Activated naive CD4-positive, alpha-beta T cell treated with anti-CD3 and anti-CD28 coated beads for 36 hours (primary cell): ENCODE measurements around the gene TRIM52. TPM values are rescaled to one million over a fixed set of nuclear protein-coding genes. Genes with fewer than 3 reads are reported as not detected.

Experiments used
- CTCF ChIA-PET: fragments of 350-600 bp; sonication (Branson Sonifier 250); formaldehyde crosslinking; loops from one replicate; lab custom pipeline; 2021; ENCODE audit warnings: antibody characterized with exemption; lab: Charles Lee
- DNase-seq: peaks from one replicate; pipeline ENCODE4 v3.0.0-alpha.2; 2020
- H3K27ac Mint-ChIP-seq: one replicate; pipeline ENCODE4 v1.8.0; 2021; ENCODE audit warnings: mild to moderate bottlenecking, mixed read lengths
- H3K27me3 Mint-ChIP-seq: one replicate; pipeline ENCODE4 v1.8.0; 2021; ENCODE audit warnings: low read depth, mixed read lengths
- H3K36me3 Mint-ChIP-seq: one replicate; pipeline ENCODE4 v1.8.0; 2021; ENCODE audit warnings: low read depth, mixed read lengths
- H3K4me1 Mint-ChIP-seq: one replicate; pipeline ENCODE4 v1.8.0; 2021; ENCODE audit warnings: low read depth, mixed read lengths
- H3K4me3 Mint-ChIP-seq: one replicate; pipeline ENCODE4 v1.8.0; 2021; ENCODE audit warnings: mild to moderate bottlenecking, moderate library complexity, mixed read lengths
- H3K9me3 Mint-ChIP-seq: one replicate; pipeline ENCODE4 v1.8.0; 2021; ENCODE audit warnings: mixed read lengths
- intact Hi-C: fragments of 100-400 bp; cut with micrococcal nuclease; formaldehyde crosslinking; loops from one replicate; pipeline ENCODE4 v1.15.1; 2023
- total RNA-seq, 2 experiments: library from RNA; stranded (reverse); gene quantifications; one replicate each; pipeline ENCODE4 v1.2.3, GENCODE V29; 2021

The TRIM52 gene
- total RNA-seq, 2 experiments from 2014 or later, result 10.5 to 10.9 TPM

GRCh38 chr5:181223729-181224389, 37.1 kb downstream of the TRIM52 start:
- no peaks in the 10 kb centered on the region for H3K9me3 Mint-ChIP-seq
- peak; percentile 59 for DNase-seq
- H3K36me3 Mint-ChIP-seq, result peaks cover 13% of the 10 kb centered on the region
- intact Hi-C loops, result loop anchor here (1.0 kb wide), 6 partner anchors 20 to 414 kb away; partner anchors contain the start of genes TRIM52 and ZFP62
- peaks cover 4% of the 10 kb centered on the region for H3K27me3 Mint-ChIP-seq
- peak overlapping the region; percentile 96 for H3K4me3 Mint-ChIP-seq
- peak overlapping the region; percentile 100 for H3K27ac Mint-ChIP-seq
- CTCF ChIA-PET, result interaction anchor here (0.7 to 1.6 kb wide), 2 partner anchors 9 to 39 kb away, joined by 3 to 6 read pairs; no protein-coding TSS in a partner anchor
- peaks cover 53% of the 10 kb centered on the region for H3K4me1 Mint-ChIP-seq

DNA sequence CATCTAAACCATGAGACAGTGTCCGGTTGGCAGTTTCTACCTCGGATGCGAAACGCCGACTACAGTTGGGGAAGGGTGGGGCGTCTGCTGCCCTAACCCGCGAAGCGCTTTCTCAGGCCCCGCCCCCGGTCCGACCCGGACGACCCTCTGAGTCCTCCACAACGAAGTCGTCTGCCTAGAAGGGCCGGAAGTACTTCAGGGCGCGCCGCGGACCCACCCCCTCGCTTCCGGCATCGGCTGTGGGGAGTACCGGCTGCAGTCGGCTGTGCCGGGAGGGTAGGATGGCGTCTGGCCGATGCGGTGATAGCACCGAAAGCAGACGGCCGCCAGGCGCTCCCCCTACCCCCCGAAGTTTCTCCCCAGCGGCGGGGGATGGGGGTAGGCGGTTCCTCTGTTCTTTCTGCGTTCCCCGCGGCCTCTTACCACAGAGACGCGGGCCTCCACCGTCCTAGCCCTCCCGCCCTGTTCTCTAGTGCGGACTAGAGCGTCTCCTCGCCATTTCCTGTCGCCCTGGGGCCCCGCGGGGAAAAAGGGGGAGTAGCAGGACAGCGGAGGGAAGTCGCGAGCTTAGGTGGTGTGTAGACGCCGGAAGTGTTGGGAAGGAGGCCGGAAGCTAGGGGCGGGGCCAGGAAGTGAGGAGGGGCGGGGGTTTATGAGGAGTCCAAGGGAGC, 37.8 kb downstream of the TRIM52 start, which contains the start of gene TRIM41:
Gene TRIM41 (plus strand): TSS at position 224 of the 671 bp plus-strand sequence. CDS start 719 bp downstream, outside the sequence.
- intact Hi-C loops, result loop anchor here (1.0 kb wide), 6 partner anchors 21 to 413 kb away; partner anchors contain the start of genes TRIM52 and ZFP62
- DNase-seq, result peak; percentile 97
- H3K4me3 Mint-ChIP-seq, result peak within 1 kb of the TSS; percentile 96
- peak within 1 kb of the TSS; percentile 100 for H3K27ac Mint-ChIP-seq
- peaks cover 13% of the 10 kb centered on the region for H3K36me3 Mint-ChIP-seq
- peaks cover 55% of the 10 kb centered on the region for H3K4me1 Mint-ChIP-seq
- H3K9me3 Mint-ChIP-seq, result no peaks in the 10 kb centered on the region
- H3K27me3 Mint-ChIP-seq, result peaks cover 6% of the 10 kb centered on the region
- CTCF ChIA-PET, result interaction anchor here (0.7 to 1.6 kb wide), 3 partner anchors 10 to 38 kb away, joined by 3 to 6 read pairs (median 6); no protein-coding TSS in a partner anchor

DNA sequence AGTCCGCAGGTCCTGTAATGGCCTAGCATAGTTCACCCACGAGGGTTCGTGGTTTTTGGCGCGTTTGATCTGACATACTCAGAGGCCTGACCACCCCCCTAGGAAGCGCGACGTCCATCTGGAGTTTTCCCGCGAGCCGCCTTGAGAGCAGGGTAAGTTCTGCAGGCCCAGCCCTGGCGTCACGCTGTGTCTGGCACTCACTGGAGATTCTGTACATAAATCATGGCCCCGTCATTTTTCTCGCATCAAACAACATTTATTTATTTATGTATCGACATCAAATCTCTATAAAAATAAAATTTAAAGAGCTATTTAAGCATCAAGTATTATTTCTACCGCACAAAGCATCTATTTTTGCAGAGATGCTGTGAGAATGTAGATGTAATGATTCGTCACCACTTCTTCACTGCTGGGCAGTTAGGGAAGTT, 38.3 kb downstream of the TRIM52 start:
- Mint-ChIP-seq H3K4me3 (peak overlapping the region; percentile 96), H3K27me3 (peaks cover 8% of the 10 kb centered on the region), H3K36me3 (peaks cover 14% of the 10 kb centered on the region), H3K4me1 (peaks cover 58% of the 10 kb centered on the region), H3K27ac (peak overlapping the region; percentile 100), H3K9me3 (no peaks in the 10 kb centered on the region)
- DNase-seq, result no peak
- intact Hi-C loops, result loop anchor here (1.0 kb wide), 8 partner anchors 15 to 412 kb away; partner anchors contain the start of genes TRIM52 and ZFP62
- CTCF ChIA-PET, result interaction anchor here (0.8 to 1.6 kb wide), 3 partner anchors 16 to 38 kb away, joined by 3 to 6 read pairs (median 3); no protein-coding TSS in a partner anchor

- peaks cover 59% of the 10 kb centered on the region for H3K4me1 Mint-ChIP-seq
- DNase-seq, result peak; percentile 99
Observed at GRCh38 chr5:181221792-181222629, 38.9 kb downstream of the TRIM52 start.

DNA sequence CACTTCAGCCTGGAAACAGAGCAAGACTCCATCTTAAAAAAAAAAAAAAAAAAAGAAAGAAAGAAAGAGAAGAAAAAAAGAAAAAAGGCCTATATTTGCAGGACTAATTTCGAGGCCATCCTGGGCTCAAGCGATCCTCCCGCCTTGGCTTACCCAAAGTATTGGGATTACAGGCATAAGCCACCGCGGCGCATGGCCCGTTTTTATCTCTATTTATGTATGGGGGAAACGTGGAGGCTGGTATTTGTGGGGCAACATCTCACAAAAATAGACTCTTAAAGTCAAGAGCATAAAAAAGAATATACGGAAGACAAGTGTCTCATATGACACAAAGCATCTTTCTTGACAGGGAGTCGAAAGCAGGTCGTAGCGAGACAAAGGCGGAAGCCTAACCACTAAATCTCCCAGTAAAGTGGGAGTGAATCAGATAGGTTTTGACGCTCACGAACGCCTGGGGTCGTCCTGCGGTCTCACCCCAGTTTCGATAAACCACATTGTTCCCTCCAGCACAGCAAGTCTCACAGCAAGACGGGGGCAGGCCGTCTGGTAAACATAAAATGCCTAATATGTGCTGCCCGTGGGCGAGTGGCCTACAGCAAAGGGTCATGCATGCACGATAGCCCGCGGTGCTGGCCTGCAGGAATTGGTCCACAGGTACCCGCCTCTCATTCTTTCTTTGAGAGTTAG, 39.7 kb downstream of the TRIM52 start:
- peak; percentile 59 for DNase-seq
- peak overlapping the region; percentile 96 for H3K4me3 Mint-ChIP-seq
- intact Hi-C loops, result no loop called here
- CTCF ChIA-PET, result interaction anchor here (1.6 kb wide), 1 partner anchor 14 kb away, joined by 6 read pairs; no protein-coding TSS in a partner anchor
- H3K36me3 Mint-ChIP-seq, result peaks cover 14% of the 10 kb centered on the region
- peak overlapping the region; percentile 100 for H3K27ac Mint-ChIP-seq
- peaks cover 58% of the 10 kb centered on the region for H3K4me1 Mint-ChIP-seq
- peaks cover 8% of the 10 kb centered on the region for H3K27me3 Mint-ChIP-seq
- no peaks in the 10 kb centered on the region for H3K9me3 Mint-ChIP-seq

More at GRCh38 chr5:181221792-181222629, 38.9 kb downstream of the TRIM52 start:
- CTCF ChIA-PET, result interaction anchor here (0.8 to 1.6 kb wide), 3 partner anchors 15 to 38 kb away, joined by 3 to 6 read pairs (median 3); no protein-coding TSS in a partner anchor
- Mint-ChIP-seq H3K27me3 (peaks cover 8% of the 10 kb centered on the region), H3K9me3 (no peaks in the 10 kb centered on the region), H3K36me3 (peaks cover 14% of the 10 kb centered on the region), H3K4me3 (peak overlapping the region; percentile 96), H3K27ac (peak overlapping the region; percentile 100)
- intact Hi-C loops, result loop anchor here (1.0 kb wide), 2 partner anchors 15 to 33 kb away; no protein-coding TSS in a partner anchor

DNA sequence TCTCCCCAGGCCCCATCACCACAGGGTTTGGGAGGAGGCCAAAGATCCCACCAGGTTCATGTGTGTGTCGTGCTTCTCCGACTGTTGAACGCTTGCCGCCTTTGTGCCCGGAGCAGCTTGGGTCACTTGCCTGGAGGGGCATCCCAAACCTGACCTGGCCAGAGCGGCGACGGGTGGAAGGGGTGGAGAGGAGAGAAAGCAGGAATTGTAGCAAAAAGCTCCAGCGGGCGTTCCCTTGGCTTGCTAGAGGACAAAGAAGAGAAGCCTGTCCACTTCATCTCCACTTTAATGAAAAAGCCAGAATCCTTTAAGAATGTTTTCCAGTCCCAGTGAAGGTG, 40.8 kb downstream of the TRIM52 start:
- Mint-ChIP-seq H3K4me1 (peaks cover 52% of the 10 kb centered on the region), H3K27ac (no peak overlapping the region), H3K9me3 (no peaks in the 10 kb centered on the region), H3K4me3 (peak overlapping the region; percentile 56), H3K27me3 (peaks cover 8% of the 10 kb centered on the region), H3K36me3 (peaks cover 14% of the 10 kb centered on the region)
- DNase-seq, result no peak
- intact Hi-C loops, result no loop called here
- CTCF ChIA-PET, result no interaction called here

GRCh38 chr5:181219262-181220177, 41.4 kb downstream of the TRIM52 start:
- H3K4me1 Mint-ChIP-seq, result peaks cover 45% of the 10 kb centered on the region
- no peak overlapping the region for H3K27ac Mint-ChIP-seq
- CTCF ChIA-PET, result no interaction called here
- H3K4me3 Mint-ChIP-seq, result peak overlapping the region; percentile 56
- no peaks in the 10 kb centered on the region for H3K9me3 Mint-ChIP-seq
- DNase-seq, result no peak
- peaks cover 8% of the 10 kb centered on the region for H3K27me3 Mint-ChIP-seq
- intact Hi-C loops, result no loop called here
- H3K36me3 Mint-ChIP-seq, result peaks cover 11% of the 10 kb centered on the region

- no peak for DNase-seq
- Mint-ChIP-seq H3K4me3 (peak overlapping the region; percentile 94), H3K27ac (peak overlapping the region; percentile 90), H3K9me3 (no peaks in the 10 kb centered on the region), H3K27me3 (peaks cover 8% of the 10 kb centered on the region), H3K36me3 (peaks cover 7% of the 10 kb centered on the region), H3K4me1 (peaks cover 38% of the 10 kb centered on the region)
- intact Hi-C loops, result loop anchor here (1.0 kb wide), 2 partner anchors 11 to 27 kb away; no protein-coding TSS in a partner anchor
- CTCF ChIA-PET, result no interaction called here
Observed at GRCh38 chr5:181218795-181219124, 42.2 kb downstream of the TRIM52 start.

- intact Hi-C loops, result loop anchor here (1.0 kb wide), 2 partner anchors 10 to 26 kb away; no protein-coding TSS in a partner anchor
- Mint-ChIP-seq H3K27me3 (peaks cover 8% of the 10 kb centered on the region), H3K27ac (peak overlapping the region; percentile 90), H3K36me3 (peaks cover 5% of the 10 kb centered on the region), H3K9me3 (no peaks in the 10 kb centered on the region), H3K4me3 (peak overlapping the region; percentile 94), H3K4me1 (peaks cover 38% of the 10 kb centered on the region)
- CTCF ChIA-PET, result no interaction called here
- DNase-seq, result peak; percentile 58
Observed at GRCh38 chr5:181217803-181218062, 43.2 kb downstream of the TRIM52 start.

DNA sequence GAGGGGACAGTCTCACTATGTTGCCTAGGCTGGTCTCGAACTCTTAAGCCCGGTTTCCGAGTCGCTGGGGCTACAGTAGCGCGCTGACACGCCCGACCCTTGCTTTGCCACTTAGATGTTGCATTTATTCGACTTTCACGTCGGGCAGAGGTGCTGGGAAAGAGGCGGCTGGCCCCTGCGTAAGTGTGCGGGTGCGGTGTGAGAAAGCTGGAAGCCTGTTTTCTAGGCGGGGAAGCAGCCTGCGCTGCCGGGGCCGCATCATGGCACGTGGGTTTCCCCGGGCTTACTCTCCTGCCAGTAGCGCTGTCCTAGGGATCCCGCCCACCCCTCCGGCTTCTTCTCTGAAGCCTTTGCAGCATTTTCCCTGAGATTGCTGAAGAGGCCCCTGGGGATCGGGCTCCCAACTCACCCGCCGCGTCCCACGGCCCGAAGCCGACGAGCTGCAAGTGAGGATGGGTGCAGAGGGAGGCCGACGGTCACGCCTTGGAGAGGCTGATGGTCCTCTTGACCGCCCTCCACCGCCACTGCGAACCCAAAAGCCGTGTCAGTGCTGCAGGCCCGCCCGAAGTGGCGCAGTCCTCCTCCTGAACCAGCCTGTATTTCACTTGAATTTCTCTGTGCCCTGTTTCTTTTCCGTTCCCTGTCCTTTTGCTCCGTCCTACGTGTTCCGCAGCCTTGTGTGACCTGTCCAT, 43.7 kb downstream of the TRIM52 start:
- H3K27ac Mint-ChIP-seq, result peak overlapping the region; percentile 90
- CTCF ChIA-PET, result interaction anchor here (0.6 kb wide), 1 partner anchor 429 kb away, joined by 3 read pairs; no protein-coding TSS in a partner anchor
- DNase-seq, result peak; percentile 84
- peak overlapping the region; percentile 94 for H3K4me3 Mint-ChIP-seq
- H3K9me3 Mint-ChIP-seq, result no peaks in the 10 kb centered on the region
- intact Hi-C loops, result no loop called here
- H3K4me1 Mint-ChIP-seq, result peaks cover 38% of the 10 kb centered on the region
- H3K36me3 Mint-ChIP-seq, result peaks cover 4% of the 10 kb centered on the region
- H3K27me3 Mint-ChIP-seq, result peaks cover 7% of the 10 kb centered on the region
